HG03097 (cell line): ENCODE results near the gene GJC1.
"Not testable (repeated sequence)": the region's sequence is repeated elsewhere in the genome, so short reads cannot be mapped to it uniquely, and the experiment has no call there.

Experiments
- ATAC-seq: cut with Tn5 transposase; IDR thresholded peaks from one replicate; pipeline ENCODE4 v1.9.1; 2021; ENCODE audit not compliant: unreplicated experiment, low FRiP score

The GJC1 gene

DNA sequence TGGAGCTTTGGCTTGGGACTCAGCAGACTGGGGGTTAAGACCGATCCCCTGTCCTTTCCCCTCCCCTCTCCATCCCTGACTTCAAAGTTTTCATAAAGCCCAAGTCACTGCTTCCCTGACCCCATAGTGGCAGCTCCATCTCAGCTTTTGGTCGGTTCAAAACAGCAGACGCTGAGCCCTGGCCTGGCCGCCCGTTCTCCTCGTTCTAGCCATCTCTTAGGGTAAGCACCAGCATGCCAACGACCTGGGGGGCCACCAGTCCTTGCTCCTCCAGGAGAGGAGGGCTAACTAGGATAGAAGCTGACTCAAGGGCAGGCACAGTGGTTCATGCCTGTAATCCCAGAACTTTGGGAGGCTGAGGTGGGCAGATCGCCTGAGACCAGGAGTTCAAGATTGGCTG, 16.1 kb upstream of the GJC1 start:
- ATAC-seq = no peak

DNA sequence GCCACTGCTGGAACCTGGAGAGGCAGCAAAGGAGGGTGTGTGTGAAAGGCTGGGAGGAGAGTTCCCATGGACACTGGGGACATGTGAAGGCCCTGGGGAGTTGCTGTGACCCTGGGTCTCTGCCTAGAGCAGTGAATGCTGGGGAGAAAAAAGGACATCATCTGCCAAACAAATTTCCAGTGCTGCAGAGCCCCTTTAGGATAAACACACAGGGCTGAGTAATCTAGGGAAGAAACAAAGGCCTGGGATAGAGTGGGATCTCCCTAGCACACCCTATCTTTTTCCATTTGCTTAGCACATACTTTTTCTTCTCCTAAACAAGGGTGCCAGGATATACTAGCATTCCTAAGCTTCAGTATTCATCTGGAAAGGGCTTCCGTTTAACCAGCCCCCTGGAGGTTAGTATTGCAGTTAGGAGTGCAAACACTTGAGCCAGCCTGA, 14.3 kb upstream of the GJC1 start:
- no peak for ATAC-seq

DNA sequence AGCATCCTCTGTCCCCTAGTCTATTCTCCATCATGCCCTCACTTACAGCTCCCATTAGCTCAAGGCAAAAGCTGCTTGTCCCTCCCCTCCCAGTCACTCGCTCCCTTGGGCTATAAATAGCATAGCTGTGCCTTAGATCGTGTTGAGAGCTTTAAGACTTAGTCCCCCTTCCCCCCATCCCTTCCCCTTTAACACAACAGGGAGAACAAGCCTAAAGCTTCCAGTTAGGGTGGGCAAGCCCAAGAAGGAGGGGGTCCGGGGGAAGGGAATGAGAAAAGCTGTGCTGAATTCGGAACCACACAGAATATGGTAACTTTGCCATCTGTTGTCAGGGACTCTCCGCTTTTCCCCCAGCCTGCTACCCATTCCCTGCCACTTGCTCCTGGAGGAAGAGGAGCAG, 12.7 kb upstream of the GJC1 start:
- ATAC-seq = no peak

DNA sequence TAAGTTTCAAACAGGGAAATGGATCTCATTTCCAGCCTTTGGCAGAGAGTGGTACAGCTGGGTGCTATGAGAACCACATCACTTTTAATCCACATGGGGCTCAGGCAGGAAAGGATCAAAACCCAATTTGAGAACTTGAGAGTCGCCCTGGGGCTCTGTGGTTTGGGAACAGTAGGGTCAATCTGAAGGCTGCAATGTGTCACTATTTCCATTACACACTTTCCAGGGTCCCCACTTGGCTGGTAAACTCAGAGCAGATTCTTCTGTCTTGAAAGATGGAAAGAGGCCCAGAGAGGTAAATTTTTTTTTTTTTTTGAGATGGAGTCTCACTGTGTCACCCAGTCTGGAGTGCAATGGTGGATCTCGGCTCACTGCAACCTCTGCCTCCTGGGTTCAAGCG, 10.8 kb upstream of the GJC1 start:
- ATAC-seq = no peak

DNA sequence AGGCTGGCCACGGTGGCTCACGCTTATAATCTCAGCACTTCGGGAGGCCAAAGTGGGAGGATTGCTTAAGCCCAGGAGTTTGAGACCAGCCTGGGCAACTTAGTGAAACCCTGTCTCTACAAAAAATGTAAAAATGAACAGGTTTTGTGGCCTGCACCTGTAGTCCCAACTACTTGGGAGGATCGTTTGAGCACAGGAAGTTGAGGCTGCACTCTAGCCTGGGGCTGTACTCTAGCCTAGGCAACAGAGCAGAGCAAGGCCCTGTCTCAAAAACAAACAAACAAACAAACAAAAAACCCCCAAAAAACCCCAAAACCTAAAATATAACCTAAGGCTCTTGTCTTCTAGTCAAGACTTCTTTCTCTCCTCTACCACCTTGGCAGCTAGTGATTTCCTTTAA, 10.2 kb upstream of the GJC1 start:
- no peak for ATAC-seq

DNA sequence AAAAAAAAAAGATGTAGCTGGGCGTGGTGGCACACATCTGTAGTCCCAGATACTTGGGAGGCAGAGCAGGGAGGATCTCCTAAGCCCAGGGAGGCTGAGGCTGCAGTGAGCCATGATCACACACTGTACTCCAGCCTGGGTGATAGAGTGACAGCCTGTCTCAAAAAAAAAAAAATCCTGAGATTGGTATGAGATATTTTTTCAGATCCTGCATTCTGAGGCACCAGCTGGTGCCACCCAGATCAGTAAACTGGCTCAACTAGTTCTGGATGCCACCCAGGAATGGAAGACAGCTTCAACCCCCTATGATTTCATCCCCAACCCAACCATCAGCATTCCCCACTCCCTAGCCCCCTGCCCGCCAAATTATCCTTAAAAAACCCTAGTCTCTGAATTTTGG, 7.1 kb upstream of the GJC1 start:
- no peak for ATAC-seq

DNA sequence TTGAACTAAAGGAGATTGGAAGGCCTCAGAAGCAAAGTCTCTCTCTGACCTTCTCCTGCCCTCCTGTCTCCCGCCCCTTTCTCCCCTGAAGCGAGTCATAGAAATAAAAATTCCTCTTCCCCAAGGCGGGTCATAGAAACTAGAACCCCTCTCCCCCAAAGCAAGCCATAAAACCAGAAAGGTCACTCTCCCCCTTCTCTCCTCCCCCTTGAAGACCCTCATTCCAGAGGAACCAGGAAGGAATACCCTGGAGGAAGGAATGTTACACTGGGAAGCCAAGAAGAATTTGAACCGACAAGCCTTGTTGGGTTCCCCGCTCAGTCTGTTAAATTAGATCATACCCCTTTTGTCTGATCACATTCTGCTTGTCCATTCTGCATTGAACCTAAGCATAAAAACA, 2.7 kb upstream of the GJC1 start:
- no peak for ATAC-seq

DNA sequence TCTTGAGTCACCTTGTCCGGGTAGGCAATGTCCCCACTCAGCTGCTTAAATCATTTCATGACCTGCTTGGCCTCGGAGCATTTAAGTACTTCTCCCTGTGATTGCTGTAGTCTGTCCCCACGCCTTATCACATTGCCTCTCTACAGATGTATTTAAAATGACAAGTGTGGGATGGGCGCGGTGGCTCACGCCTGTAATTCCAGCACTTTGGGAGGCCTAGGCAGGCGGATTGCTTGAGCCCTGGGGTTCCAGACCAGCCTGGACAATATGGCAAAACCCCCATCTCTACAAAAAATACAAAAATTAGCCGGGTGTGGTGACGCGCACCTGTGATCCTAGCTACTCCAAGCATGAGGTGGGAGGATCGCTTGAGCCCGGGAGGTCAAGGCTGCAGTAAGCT, 1.3 kb upstream of the GJC1 start:
- ATAC-seq = no peak

DNA sequence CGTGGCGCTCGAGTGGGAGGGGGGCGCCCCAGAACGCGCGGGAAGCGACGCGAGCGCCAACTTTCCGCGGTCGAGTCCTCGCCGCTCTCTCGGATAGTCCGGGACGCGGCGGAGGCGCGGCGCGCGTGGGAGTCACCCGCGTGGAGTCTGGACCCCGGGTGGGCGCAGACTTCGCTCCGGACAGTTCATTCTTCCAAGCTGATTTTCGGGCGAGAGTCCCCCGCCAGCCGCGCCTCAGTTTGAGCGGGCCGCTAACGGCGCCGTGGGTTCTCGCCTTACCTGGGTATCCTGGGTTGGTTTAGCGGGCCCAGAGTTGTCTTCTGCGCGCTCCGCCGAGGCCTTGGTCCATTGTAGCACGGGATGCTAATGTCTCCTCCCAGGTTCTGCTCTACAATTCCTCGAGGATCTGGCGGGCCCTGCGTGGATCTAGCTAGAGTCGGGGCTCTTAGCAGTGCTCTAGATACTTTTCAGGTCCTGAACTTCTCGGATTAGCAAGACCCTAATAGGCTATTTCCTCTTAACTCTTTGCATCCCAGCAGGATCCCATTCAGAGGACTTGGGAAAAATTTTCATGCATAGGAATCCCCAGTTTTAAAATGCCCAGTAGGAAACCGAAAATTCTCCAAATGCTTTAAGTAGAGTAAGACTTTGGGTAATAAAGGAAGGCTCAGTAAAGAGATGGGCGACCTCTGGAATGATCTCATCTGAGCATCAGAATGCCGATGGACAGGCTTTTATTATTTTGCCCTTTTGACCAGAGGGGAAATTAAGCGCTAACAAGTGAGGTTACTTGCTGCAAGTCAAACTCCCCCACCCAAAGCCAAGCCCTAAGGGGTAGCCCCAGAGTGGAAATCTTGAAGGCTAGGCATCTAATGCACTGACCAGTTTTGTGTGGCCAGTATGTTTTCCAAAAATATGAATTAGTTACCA, 537 bp upstream of the GJC1 start:
- ATAC-seq = no peak

DNA sequence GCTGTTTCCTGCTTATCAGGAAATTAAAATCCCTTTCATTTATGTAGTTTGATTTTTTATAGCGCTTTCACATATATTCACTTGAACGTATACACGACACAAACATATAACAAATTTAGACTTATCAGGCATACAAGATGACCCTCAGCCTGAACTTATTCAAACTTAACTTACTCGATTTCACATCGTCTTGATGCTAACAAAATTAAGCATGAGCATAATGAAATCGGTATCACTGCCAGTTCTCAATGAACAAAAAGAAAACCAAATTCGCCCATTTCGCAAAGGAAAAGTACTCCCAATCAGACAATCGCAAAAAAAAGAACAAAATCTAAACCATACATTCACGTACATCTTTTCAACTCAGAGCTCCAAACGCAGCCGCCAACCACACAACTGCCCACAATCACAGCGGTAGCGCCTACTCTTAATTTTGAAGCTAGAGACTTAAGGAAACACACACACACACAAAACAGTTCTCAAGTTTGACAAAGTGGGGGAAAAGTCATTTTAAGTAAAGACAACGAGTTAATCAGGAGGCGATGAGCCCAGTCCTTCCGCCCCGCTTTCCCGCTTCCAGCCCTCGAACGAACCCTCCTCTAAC, 1.1 kb downstream of the GJC1 start:
- no peak for ATAC-seq

DNA sequence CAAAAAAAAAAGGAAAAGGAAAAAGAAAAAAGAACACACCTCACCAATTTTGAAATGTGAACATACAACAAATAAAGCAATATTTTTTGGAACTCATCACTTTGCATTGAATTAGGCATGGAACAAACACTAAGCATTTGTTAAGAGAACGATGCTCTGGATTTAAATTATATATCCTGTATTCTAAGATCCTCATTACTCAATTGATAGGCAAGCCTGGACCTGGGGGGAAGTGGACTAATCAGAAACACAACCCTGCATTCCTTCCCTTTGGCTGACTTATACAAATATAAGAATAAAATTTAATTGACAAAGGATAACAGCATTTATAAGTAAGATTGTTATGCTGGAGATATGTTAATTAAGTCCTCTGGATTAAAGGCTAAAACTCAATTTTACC, 2.2 kb downstream of the GJC1 start:
- no peak for ATAC-seq

DNA sequence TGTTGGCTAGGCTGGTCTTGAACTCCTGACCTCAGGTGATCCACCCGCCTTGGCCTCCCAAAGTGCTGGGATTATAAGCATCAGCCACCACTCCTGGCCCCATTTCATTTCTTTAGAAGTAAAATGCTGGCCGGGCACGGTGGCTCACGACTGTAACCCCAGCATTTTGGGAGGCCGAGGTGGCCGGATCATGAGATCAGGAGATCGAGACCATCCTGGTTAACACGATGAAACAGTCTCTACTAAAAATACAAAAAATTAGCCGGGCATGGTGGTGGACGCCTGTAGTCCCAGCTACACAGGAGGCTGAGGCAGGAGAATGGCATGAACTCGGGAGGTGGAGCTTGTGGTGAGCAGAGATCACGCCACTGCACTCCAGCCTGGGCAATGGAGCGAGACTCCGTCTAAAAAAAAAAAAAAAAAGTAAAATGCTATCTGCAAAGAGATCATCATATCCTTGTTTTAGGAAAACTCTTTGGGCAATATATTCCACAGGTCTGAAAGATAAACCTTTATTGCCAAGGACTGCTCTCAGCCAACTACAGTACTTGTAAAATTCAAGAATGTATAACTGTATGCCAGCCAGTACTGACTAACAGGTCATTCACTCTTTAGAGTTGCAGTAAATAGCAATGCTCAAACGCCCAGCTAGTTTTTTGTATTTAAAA, 3.8 kb downstream of the GJC1 start:
- ATAC-seq = no peak

DNA sequence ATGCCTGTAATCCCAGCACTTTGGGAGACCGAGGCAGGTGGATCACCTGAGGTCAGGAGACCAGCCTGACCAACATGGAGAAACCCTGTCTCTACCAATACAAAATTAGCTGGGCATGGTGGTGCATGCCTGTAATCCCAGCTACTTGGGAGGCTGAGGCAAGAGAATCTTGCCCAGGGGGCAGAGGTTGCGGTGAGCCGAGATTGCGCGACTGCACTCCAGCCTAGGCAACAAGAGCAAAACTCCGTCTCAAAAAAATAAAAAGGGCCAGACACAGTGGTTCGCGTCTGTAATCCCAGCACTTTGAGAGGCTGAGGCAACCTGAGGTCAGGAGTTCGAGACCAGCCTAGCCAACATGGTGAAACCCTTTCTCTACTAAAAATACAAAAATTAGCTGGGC, 4.9 kb downstream of the GJC1 start:
- not testable (repeated sequence) for ATAC-seq

DNA sequence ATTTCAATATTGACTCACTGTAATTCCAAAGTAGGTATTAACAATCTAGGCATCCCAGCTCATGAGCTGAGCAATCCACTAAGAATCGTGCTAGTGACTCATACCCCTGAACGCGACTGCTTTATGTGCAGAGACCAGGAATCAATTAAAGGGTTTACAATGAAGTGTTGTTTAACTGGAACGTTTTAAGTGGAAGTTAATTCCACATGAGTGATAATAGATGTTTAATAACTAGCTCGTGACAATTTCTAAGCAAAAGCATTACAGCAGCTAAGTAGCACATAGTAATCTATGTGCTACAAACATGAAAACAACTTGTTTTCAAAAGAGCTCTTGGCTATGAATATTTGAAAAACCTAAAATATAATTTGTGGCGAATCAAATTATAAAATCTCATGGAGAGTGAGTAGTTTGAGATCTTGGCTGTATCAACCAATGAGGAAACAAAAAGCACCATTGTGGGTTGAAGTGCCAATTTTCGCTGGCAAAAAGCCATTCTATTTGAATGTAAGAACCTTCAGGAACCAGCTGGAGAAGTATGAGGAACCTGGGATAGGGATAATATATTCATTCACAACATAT, 9.4 kb downstream of the GJC1 start:
- no peak for ATAC-seq

DNA sequence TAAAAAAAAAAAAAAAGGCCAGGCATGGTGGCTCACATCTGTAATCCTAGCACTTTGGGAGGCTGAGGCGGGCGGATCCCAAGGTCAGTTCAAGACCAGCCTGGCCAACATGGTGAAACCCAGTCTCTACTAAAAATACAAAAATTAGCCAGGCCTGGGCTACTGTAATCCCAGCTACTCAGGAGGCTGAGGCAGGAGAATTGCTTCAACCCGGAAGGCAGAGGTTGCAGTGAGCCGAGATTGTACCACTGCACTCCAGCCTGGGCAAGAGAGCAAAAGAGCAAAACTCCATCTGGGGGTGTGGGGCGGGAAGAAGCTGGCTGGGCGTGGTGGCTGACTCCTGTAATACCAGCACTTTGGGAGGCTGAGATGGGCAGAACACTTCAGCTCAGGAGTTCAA, 11.6 kb downstream of the GJC1 start:
- ATAC-seq = not testable (repeated sequence)

DNA sequence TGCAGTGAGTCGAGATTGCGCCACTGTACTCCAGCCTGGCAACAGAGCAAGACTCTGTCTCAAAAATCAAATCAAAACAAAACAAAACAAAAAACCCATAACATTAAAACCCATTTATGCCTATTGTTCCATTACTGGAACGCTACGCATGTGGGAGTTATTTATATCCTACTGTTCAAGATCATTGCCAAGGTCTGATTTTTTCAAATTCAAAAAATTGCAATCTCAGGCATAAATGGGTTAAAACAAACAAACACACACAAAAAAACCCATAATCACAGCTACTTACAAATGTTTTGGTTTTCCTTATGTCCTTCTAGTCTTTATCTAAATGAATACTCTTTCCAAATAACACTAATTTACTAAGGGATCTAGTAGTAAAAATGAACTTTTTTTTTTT, 17.8 kb downstream of the GJC1 start:
- ATAC-seq = no peak

DNA sequence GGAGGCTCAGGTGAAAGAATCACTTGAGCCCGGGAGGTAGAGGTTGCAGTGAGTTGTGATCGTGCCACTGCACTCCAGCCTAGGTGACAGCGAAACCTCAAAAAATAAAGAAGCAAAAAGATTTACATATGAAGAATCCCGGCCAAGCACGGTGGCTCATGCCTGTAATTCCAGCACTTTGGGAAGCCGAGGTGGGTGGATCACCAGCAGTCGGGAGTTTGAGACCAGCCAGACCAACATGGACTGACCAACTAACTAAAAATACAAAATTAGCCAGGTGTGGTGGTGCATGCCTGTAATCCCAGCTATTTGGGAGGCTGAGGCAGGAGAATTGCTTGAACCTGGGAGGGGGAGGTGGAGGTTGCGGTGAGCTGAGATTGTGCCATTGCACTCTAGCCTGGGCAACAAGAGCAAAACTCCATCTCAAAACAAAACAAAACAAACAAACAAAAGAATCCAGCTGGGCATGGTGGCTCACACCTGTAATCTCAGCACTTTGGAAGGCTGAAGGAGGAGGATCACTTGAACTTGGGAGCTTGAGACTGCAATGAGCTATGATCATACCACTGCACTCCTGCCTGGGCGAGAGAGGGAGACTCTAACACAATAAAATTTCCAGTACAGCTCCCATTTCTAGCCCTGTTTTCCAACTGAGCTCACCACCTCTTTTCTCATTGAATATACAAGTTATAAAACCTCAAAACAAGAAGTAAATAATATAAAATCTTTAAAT, 21.3 kb downstream of the GJC1 start:
- not testable (repeated sequence) for ATAC-seq

DNA sequence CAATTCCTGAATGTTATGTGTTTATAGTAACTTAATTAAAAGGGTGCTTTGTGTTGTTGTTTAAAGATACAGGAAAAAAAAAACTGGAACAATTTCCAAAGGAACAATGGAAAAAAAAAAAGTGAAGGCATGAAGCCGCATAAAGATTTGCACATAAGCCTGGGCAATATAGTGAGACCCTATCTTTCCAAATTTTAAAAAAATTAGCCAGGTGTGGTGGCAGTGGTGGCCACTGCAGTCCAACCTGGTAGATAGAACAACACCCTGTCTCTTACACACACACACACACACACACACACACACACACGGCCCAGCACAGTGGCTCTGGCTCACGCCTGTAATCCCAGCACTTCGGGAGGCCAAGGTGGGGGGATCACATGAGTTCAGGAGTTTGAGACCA, 21.9 kb downstream of the GJC1 start:
- no peak for ATAC-seq

DNA sequence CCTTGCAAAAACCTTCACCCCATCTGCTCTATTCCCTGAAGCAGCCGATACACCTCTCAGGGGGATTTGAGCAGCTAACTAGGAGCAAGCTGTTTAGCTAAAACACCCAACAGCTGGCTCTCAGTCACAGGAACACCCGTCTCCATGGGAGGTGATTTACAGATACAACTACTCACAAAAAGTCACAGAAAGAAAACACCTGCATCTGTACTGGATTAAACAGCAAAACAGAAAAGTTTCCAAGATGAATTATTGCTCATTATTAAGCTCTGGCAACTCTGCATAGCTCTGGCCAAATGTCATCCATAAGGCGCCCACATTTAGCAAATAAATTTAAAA, 22.3 kb downstream of the GJC1 start:
- ATAC-seq = no peak

DNA sequence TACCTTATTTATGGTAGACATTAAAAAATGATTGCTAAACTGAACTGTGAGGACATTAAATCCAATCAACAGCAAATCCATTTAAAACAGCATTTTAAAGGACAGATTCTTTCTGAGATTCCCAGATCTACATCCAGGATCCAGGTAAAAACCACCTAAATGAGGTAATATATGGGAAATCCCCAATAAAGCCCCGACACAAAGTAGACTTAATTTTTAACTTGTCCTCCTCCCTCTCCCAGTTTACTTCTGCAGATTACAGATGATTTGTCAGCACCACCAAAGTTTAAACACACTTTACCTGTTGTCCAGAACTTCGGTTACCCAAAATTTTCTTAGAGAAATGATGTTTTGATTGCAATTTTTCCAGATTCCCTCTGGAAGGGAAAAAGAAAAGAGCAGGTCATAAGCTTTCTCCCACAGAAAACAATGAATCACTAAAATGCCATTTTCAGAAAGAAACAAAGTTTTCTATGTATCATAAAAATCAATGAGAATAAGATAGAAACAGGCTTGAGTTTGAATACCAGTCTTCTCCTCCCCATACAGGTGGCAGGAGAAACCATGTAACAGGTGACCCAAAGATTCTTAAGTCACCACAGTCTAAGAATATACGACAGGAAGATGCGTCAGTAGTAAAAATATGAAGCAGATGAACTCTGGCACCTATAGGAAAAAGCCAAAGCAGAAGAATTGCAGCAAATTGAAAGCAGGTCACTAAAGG, 22.8 kb downstream of the GJC1 start:
- no peak for ATAC-seq
